SIG-M5 (cell line): ENCODE data around the gene RBPJL.
"Not testable (repeated sequence)": the region's sequence is repeated elsewhere in the genome, so short reads cannot be mapped to it uniquely, and the experiment has no call there.

Source experiments
- DNase-seq: peaks from one replicate; lab custom pipeline; 2025; lab: John Stamatoyannopoulos, UW

RBPJL gene

DNA sequence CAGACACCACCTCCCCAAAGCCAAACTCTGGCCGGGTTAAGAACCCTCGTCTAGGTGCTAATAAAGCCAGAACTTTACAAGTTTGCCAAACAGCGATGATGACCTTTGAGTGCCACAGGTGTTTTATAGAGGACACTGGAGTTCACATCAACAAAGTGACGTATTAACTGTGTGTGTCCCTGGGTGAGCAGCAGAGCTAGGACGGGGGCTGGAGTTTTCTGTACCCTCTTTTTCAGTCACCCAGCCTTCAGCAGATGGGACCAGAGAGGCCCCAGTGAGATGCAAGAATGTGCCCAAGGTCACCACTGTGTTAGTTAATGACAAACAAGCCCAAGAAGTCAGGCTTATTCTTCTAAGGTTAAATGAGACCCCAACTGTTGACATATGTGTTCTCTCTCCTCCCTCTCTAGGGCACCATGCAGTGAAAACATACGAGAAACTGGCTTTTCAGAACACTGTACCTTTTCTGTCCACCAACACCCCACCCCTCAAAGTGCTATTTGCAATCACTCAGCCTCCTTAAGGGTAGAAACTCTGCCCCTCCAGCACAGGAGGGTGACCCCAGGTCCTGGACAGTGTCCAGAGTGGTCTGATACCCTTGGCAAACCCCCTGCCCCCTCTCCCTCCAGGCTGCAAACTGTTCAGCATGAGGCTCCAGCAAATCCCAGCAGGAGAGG is 36.4 kb downstream of the RBPJL start:
- DNase-seq: no peak

DNA sequence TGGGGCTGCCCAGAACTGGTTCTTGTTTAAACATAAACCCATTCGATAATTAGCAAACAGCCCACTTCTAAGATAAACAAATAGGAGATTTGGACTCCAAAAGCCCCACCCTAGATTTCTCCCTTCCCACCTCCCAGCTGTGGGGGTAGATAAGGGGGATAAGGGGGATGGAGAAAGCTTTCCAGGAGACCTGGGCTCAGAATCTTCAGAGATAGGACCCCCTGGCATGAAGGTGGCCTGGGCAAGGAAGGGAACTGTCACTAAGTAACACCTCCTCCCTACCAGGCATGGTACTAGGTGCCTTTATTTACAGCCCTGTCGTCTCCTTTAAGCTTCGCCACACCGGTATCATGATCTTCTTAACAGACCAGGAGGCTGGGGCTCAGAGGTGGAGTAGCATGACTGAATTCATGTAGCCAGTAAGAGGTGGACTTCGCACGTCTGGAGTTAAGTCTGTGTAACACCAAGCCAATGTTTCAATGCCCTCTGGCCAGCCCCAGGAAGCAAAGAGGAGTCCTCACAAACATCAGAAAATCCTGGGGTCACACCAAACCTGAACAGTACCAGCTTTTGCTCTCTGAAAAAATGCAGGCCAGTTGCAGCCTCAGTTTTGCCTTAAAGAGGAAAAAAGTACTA is 37.0 kb downstream of the RBPJL start:
- no peak for DNase-seq

DNA sequence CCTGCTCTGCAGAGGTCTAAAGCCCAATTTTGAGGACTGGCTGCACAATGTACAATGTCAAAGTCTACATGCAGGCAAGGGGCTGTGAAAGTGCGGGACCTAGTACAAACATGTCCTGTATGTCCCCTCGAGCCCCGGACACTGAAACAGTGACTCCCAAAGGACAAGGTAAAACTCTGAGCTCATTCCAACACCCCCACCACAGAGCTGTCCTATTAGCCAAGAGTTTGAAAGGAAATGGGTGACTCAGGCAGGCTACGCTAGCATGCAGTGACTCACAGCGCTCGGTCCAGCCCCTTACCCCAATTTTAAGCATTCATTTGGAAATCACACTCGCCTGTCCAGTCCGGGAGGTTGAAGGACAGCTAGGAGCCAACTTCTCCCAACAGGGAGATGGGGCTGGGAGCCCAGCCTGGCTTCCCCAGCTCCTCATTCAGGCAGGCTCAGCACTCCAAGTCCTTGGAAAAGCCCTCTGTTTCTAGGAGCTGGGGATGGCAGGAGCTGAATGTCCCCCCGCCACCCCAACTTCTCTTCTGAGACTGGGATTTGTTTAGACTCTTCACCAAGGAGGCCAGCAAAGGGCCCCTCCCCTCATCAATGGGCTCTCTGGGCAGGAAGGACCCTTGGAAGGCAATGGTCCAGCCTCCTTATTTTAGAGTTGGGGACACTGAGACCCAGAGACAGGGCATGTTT is 37.7 kb downstream of the RBPJL start:
- DNase-seq: no peak

DNA sequence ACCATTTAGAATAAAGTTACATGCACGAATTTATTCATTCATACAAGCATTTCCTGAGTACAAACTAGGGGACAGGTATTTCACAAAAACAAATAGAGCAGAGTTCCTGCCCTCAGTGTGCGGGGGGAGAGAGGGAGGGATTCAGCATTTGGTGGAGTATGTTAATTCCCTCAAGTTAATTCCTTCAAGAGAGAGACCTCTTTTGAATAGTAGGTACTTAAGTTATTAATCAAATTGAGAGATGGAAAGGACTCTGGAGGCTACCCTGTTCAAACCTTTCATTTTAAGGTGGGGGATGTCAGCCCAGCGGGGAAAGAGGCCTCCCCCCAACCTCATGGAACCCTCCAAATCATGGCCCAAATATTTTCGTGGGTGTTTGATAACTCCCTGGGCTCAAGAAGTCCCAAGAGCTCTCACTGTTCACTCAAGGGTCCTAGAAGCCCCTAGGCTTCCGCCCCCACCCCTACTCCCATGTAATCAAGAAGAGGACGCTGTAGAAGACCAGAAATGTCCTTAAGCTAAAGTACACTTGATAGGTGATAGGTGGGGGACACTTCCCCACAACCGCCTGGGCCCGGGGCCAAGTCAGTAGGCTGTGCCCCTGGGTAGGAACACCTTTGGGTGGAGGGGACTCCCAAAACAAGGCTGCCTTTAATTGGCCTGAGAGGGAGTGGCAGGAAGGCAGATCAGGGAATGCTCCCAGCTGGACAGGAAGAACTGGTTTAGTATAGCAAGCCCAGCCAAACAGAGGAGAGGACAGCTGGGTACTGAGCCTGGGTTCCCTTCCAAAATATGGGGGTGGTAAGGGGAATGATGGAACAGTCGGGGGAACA is 38.7 kb downstream of the RBPJL start:
- no peak for DNase-seq

DNA sequence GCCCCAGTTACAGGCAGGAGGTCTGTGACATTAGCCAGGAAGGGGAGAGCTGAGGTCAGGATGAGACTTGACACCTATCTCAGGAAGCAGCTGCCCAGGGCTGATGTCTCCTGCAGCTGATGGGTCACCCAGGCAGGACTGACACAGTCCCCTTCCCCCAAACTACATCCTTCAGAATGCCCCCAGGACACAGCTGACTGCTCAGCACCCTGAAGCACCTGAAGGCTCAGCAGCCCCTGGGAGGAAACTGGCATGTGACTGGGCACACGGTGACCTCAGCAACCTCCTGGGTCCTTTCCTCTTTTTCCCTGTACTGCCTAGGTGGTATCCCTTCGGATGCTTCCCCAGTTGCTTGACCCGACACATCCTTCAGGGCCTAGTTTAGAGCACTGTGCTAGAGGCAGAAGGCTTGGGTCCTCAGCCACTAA is 39.7 kb downstream of the RBPJL start:
- DNase-seq: no peak

DNA sequence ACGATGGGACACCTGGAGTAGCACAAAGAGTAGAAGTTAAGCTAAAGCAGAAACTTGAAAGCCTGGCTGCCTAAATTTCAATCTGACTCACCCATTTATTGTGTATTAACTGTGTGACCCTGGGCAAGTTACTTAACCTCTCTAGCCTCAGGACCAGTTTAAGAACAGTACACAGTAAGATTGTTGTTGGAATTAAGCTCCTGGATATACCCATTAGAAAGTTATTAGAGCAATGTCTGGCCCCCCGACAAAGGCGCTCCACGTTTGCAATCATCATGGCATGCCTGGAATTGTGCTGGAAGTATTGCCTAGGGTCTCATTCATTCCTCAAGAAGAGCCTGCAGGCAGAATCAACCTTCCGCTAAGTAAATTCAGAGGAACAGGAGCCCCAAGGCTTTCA is 40.2 kb downstream of the RBPJL start:
- no peak for DNase-seq

DNA sequence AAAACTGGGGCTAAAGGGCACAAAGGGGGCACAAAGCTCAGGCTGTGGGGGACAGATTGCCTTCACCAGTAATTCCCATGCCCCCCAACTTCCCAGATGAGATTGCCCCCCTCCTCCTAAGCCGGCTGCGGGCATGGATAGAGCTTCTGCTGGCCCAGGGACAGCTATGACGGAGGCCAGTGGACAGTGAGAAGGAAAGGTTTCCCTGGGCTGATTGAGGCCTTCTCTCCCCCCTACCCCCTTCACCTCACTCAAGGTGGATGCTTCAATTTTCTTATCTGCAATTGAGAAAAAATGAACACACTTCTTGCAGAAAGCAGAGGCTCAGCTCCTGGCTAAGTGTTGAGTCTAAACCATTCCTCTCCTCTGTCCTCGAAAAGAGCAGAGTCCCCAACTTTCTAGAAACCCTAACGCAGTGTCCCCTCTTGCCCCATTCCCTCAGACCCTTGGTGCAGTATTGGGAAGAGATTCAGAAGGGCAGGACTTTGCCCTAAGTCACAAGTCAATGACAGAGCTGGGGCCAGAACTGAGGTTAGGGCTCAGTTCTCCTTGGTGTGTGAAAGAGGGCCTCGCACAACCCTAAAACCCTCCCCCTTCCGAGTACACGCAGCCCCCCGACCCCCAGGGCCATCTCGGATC is 40.8 kb downstream of the RBPJL start:
- no peak for DNase-seq

DNA sequence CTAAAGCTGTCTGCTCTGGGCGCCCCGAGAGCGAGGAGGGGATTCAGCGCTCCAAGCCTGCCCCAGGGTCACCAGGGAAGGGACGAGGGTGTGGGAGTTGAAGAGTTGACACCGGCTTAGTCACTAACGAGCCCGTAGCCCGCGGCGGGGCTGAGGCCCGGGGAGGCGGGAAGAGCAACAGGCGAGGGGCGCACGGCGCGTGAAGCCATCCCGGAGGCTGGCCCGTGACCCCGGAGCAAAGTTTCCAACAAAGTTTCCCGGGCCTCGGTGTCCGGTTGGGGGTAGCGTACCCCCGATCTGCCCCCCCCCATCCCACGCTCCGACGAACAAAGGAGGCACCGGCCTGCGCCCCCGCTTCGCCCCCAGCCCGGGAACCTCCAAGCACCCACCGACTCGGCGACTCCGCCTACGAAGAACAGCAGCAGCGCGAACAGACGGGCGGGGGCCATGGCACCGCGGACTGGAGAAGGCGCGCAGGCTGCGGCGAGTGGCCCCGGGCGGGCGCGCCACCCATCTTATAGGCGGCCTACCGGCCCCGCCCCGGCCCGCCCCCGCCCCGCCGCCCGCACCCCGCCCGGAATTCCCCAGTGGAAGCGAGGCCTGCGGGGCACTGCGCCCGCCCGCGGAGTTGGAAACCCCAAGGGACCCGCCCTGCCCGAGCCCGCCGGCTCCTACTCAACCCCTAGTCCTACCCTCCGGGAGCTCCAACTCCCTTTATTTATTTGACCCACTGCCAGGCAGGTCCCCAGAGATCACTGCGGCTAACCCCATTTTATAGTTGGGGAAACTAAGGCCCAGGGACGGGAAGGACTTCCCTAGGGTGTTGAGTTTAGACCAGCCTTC is 41.5 kb downstream of the RBPJL start, which contains the start of gene SDC4:
TSS of gene SDC4 (minus strand) at position 489 of the 843 bp plus-strand sequence. CDS start at position 449, 40 bp downstream.
- DNase-seq: no peak

DNA sequence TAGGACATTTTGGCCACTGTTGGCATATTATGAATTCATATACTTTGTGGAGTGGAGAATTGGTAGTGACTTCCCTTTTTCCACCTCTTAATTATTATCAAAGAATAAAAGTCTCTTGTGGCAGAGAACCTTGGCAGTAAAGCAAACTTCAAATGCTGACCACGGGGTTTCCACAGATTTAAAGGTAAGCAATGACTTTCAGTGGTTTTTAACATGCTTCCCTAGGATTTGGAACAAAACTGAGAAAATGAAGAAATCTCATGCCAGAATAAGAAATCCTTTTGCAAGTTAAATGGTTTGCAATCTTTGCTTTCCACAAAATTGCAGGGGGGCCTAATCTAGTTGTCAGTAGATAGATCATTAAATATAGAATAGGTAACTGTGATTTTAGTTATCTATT is 43.6 kb downstream of the RBPJL start:
- DNase-seq: no peak

DNA sequence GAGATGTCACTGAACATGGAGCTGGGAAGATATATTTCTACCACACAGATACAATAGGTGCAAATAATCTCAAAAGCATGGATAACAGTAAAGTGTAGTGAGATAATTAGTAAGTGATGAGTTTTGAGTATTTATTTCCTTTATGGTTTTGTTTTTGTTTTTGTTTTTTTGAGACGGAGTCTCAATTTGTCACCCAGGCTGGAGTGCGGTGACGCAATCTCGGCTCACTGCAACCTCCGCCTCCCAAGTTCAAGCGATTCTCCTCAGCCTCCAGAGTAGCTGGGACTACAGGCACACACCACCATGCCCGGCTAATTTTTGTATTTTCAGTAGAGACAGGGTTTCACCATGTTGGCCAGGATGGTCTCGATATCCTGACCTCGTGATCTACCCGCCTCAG is 44.2 kb downstream of the RBPJL start:
- not testable (repeated sequence) for DNase-seq

DNA sequence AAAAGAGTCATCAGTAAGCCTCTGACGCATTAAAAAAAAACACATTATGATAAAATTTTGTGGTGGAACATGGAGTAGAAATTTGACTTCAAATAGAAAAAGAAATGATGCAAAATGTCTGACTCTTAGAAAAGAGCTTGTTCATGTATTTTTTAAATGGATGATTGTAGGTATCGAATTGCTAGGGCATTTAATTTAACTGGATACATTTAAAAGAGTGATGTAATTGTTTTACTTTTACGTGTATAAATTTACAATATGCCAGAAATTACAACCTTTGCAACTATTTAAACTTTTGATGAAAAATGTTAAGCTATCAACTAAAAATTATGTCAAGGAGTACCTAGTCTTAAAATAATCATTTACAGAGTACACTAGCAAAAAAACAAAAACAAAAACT is 46.1 kb downstream of the RBPJL start:
- no peak for DNase-seq

DNA sequence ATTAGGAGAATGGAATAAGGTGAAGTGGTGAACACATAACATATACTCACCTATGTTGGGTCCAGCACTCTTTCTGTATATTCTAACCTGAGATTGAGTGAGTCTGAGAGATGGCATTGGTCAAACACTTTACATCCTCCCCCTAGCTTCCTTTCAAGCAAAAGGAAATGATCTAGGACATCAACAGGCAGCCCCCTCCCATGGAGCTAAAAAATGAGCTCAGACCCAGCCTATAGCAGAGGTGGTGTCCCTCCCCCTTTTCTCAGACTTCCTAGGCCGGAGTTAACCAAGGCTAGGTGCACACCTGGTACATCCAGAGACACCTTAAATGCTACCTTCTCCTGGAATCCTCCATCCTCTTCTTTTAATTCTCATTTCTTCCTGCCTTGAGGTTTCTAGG is 47.1 kb downstream of the RBPJL start:
- no peak for DNase-seq

DNA sequence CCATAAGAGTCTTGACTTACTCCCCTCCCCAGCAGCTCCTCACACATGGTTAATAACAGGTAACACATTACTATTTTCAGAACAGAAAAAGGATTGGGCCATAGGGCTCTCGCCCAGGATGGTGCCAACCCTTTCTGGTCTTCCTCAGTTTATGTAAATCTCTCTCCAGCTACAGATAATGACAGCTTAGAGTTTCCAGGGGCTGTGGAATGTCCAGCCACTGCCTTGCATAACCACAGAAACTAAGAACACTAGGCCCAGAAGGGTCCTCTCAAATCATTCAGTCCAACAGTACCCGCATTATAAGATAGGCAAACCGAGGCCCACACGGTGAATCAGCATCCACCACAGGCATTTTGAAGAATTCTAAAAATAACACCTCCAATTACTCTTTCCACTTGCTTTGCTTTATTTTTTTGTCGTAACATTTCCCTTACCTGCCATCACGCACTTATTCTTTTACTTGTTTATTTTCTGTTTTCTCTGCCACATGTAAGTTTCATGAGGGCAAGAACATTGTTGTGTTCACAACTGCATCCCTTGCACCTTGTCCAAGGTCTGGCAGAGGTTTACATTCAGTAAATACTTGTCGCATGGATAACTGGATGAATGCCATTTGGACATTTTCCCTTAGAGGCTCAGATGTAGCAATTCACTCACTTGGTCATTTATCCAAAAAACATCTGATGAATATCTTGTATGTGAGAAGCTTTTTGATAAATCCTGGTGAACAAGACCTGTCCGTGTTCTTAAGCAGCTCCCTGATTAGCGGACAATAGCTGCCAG is 48.0 kb downstream of the RBPJL start:
- DNase-seq: no peak

DNA sequence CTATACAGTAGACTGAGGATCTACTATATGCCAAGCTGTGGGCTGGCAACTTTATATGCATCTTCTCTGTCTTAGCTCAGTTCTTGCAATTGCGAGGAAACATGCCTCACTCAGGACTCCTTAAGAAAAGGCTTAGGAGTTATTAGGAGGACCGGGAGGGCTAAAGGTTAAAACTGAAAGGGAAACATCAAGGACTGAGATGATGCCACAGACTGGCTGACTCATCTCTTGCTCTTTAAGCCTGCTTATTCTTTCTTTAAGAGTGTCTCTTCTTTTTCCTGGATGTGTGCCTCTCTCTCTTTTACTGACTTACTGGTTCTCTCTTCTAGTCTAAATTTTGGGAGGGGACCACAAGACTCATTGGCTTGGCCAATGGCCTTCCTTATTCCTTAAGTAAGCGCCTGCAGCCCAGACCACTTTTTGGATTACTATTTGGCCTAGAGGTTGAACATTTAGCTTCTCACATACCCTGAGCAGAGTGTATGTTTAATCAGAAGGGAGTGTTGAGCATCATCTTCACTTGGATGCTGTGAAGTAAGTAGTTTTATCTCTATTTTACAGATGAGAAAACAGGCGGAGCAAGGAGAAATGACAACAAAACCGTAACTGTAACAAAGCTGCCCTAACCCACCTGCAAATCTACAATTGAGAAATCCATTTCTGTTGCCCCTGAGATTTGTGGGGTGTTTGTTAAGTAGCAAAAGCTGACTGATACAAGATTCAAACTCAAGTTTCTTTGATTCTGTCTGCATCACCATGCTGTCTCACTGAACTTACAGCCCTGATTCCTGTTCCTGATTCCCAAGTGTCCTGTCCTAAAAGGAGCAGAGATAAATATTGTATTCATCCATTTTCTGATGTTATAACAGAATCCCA is 48.8 kb downstream of the RBPJL start:
- no peak for DNase-seq

DNA sequence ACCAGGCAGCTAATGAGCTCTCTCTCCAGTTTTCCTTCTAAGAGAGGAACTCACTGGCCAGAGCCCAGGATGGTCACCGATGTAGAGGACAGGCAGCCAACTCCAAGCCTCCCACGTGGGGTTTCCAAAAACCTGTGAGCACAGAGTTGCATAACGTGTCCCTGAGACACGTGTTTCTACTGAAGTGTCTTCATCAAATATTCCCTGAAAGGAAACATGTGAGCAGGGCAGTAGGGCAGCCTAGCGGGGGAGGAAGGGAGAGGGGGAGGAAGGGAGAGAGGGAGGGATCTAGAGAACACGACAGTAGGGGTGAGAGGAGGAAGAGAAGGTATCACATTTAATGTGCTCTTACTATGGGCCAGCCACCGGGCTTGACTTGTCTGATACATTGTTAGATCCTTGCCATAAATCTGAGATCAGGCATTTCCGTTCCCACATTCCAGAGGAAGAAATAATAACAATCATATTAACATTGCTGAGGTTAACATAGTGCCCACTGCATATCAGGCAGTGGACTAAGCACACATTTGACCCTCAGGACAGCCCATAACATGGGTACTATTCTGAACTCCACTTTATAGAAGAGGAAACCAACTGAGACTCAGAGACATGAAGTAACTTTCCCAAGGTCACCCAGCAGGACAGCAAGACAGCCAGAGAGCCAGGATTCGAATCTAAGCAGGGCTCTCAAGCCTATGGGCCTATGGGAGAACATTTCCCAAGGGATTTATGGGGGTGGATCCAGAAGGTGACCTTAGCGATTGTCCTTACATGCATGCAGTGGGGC is 51.8 kb downstream of the RBPJL start:
- DNase-seq: no peak

DNA sequence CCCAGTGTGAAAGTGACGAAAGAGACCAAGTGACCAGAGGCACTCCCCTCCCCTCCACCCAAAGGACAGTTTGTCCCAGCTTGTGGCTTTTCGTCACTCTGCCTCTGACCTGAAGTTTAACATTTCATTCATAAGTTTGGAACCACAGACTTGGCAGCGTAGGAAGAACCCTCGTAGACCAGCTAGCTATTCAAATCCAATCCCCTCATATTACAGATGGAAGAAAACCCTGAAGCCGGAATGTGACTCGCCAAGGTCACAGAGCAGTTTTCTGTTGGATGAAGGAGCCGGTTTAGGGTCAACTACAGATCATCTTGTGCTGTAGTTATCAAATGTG is 52.4 kb downstream of the RBPJL start:
- DNase-seq: no peak

DNA sequence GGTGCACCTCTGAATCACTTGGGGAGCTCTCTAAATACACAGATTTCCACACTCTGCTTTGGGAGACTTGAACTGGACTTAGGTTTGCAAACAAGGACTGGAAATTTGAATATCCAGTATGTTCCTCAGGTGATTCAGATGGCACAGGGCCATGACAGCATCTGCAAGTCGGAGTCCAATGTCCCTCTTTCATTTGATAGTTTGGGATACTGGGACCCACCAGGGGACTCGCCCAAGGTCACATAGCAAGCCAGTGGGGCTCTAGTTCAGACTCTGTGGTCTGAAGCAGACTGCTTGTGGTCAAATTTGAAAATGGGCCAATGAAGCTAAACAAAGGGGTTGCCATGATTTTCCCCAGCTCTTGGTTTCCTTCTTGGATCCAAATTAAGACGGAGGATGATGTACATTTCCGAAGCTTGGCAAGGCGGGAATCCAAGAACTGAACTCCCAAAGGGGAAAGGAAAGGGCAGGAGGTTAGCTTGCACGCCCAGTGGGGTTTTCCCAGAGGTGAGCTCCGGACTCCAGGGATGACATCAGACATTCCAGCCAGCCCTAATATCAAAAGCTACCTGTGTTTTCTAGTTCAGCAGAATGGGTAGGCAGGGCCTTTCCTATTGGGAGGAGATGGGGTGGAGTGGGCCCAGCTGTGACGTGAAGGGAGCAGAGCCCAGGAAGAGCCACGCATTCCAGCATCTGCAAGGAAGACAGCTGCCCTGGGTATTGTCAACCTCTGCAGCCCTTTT is 52.9 kb downstream of the RBPJL start:
- DNase-seq: no peak

DNA sequence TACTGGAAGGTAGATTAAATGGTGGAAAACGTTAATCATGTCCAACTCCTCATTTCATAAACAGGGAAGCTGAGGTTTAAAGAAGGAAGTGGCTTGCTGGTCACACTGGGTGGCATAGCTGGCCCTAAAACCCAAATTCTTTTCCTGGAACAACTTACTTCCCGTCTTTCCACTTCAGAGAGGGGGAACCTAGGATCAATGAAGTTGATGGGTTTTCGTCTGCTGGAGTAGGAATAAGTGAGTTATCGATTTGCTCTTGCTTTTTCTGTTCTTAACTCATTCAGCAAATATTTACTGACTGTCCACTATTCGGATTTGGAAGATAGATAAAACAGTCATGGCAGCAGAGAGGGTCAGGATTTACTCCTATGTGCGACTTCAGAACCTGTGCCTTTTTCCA is 55.2 kb downstream of the RBPJL start:
- no peak for DNase-seq
